Gastroesophageal sphincter (tissue), 4 donors: Measurements from ENCODE around the gene KCNMA1. TPM values are rescaled to one million over a fixed set of nuclear protein-coding genes. Genes with fewer than 3 reads are reported as not detected.
A peak's percentile ranks its signal among the peaks of the same experiment; 100 is the strongest.

ENCODE experiments used
- ATAC-seq: fragments of 150-250 bp; one replicate; pipeline ENCODE4 v1.9.1; 2016; ENCODE audit warnings: mild to moderate bottlenecking, moderate library complexity
- H3K27ac ChIP-seq, 4 donors: fragments of 200-600 bp; sonication (generic) in 3 of 4; 1 replicate in 3 of 4; 2 replicates in 1 of 4; pipeline ENCODE4 v1.5.1; 2016 to 2019
- H3K27me3 ChIP-seq: fragments of 200-600 bp; sonication (generic); one replicate; pipeline ENCODE4 v1.5.1; 2019
- H3K36me3 ChIP-seq, 2 donors: fragments of 200-600 bp; sonication (generic); one replicate each; pipeline ENCODE4 v1.5.1; 2019; ENCODE audit warnings: control low read depth in 1 of 2
- H3K4me1 ChIP-seq, 3 donors: fragments of 200-600 bp; sonication (generic); 1 replicate in 2 of 3; 2 replicates in 1 of 3; pipeline ENCODE4 v1.5.1; 2016 to 2019; ENCODE audit warnings: control low read depth in 2 of 3
- H3K4me3 ChIP-seq, 2 donors: fragments of 200-600 bp; sonication (generic); one replicate each; pipeline ENCODE4 v1.5.1; 2019; ENCODE audit warnings: mild to moderate bottlenecking in 1 of 2, moderate library complexity in 1 of 2
- H3K9me3 ChIP-seq, 3 donors: fragments of 200-600 bp; sonication (generic); one replicate each; pipeline ENCODE4 v1.5.1; 2017 to 2019; ENCODE audit warnings: control low read depth in 2 of 3
- CTCF ChIP-seq, 4 experiments: fragments of 200-600 bp in 2 of 4; fragments of 450-650 bp in 2 of 4; sonication (generic) in 1 of 4; IDR thresholded peaks; one replicate each; pipeline ENCODE4 v1.5.1; 2017 to 2019; ENCODE audit warnings: antibody characterized with exemption in 4 of 4, mild to moderate bottlenecking in 2 of 4, moderate library complexity in 2 of 4
- EP300 ChIP-seq: sonication (generic); formaldehyde crosslinking; IDR thresholded peaks from one replicate; pipeline ENCODE4 v1.6.1; 2017; ENCODE audit warnings: antibody characterized with exemption, mild to moderate bottlenecking
- POLR2A ChIP-seq, 2 donors: fragments of 450-650 bp; IDR thresholded peaks; one replicate each; pipeline ENCODE4 v1.6.1; 2017; ENCODE audit warnings: antibody characterized with exemption in 2 of 2, mild to moderate bottlenecking in 2 of 2, moderate library complexity in 1 of 2
- POLR2AphosphoS5 ChIP-seq: sonication (generic); formaldehyde crosslinking; IDR thresholded peaks from one replicate; pipeline ENCODE4 v1.6.1; 2017; ENCODE audit warnings: antibody characterized with exemption
- WGBS, 2 donors: methylation state at CpG; one replicate each; pipeline ENCODE4 v1.1.5; 2018; ENCODE audit warnings: low coverage in 1 of 2; 5-methylcytosine and 5-hydroxymethylcytosine counted together
- total RNA-seq, 4 donors: library from RNA; depleted of rRNA; stranded (reverse); fragments of >200 nt; gene quantifications; one replicate each; pipeline ENCODE4 v1.1.0, GENCODE V29; 2016

The KCNMA1 gene
- total RNA-seq, 4 donors from 2014 or later = 168 to 389 (median 323) TPM

- WGBS, 2 donors = 90 to 93% methylated on average over 4 of the region's 4 CpGs
- Histone ChIP-seq H3K27me3 (no peaks in the 10 kb centered on the region), H3K36me3 (peaks cover 0 to 6% of the 10 kb centered on the region in 2 donors), H3K4me3 (no peak overlapping the region), H3K9me3 (no peaks in the 10 kb centered on the region), H3K27ac (no peak overlapping the region), H3K4me1 (peaks cover 12 to 24% (median 14%) of the 10 kb centered on the region in 3 donors)
- TF ChIP-seq EP300 (no peak), CTCF (IDR thresholded peaks at IDR 0.05) (no peak), POLR2A (IDR thresholded peaks at IDR 0.05) (no peak), POLR2AphosphoS5 (no peak)
- no peak for ATAC-seq
These were observed 620.8 kb downstream of the KCNMA1 start for GRCh38 chr10:77016855-77017254.

- Histone ChIP-seq H3K4me1 (peaks cover 12 to 29% (median 14%) of the 10 kb centered on the region in 3 donors), H3K4me3 (no peak overlapping the region), H3K27ac (no peak overlapping the region), H3K9me3 (no peaks in the 10 kb centered on the region), H3K27me3 (no peaks in the 10 kb centered on the region), H3K36me3 (peaks cover 0 to 6% of the 10 kb centered on the region in 2 donors)
- TF ChIP-seq POLR2A (IDR thresholded peaks at IDR 0.05) (no peak), CTCF (IDR thresholded peaks at IDR 0.05) (no peak), EP300 (no peak), POLR2AphosphoS5 (no peak)
- ATAC-seq = no peak
- WGBS, 2 donors = 56 to 92% methylated on average over 7 of the region's 7 CpGs
These were observed 621.3 kb downstream of the KCNMA1 start for GRCh38 chr10:77016278-77016815.

GRCh38 chr10:77015360-77015759 lies 622.2 kb downstream of the KCNMA1 start:
- Histone ChIP-seq H3K27ac (no peak overlapping the region), H3K36me3 (peaks cover 0 to 6% of the 10 kb centered on the region in 2 donors), H3K4me3 (no peak overlapping the region), H3K9me3 (no peaks in the 10 kb centered on the region), H3K27me3 (no peaks in the 10 kb centered on the region), H3K4me1 (peaks cover 12 to 29% (median 14%) of the 10 kb centered on the region in 3 donors)
- TF ChIP-seq POLR2A (IDR thresholded peaks at IDR 0.05) (no peak), EP300 (no peak), CTCF (IDR thresholded peaks at IDR 0.05) (no peak), POLR2AphosphoS5 (no peak)
- 100% methylated on average over 1 of the region's 1 CpG for WGBS, 2 donors
- no peak for ATAC-seq

GRCh38 chr10:77012812-77013500 lies 624.7 kb downstream of the KCNMA1 start:
- Histone ChIP-seq H3K9me3 (no peaks in the 10 kb centered on the region), H3K27ac (peak overlapping the region; percentile 37 to 75 (median 68)), H3K27me3 (no peaks in the 10 kb centered on the region), H3K4me1 (peaks cover 12 to 27% (median 14%) of the 10 kb centered on the region in 3 donors), H3K4me3 (no peak overlapping the region), H3K36me3 (peaks cover 0 to 13% of the 10 kb centered on the region in 2 donors)
- WGBS, 2 donors = 41 to 56% methylated on average over 2 of the region's 2 CpGs
- ATAC-seq = no peak
- TF ChIP-seq CTCF (IDR thresholded peaks at IDR 0.05) = no peak
- no peak for TF ChIP-seq POLR2AphosphoS5
- no peak for TF ChIP-seq POLR2A (IDR thresholded peaks at IDR 0.05)
- no peak for TF ChIP-seq EP300
